Retinal pigment epithelial cell (primary cell): ENCODE measurements around the gene OR52E5.

Experiments
- DNase-seq: peaks from one replicate; pipeline ENCODE4 v3.0.0-alpha.2; 2010; ENCODE audit warnings: low read depth
- H3K4me3 ChIP-seq: 2 replicates; pipeline ENCODE4 v1.5.1; 2011; ENCODE audit warnings: mild to moderate bottlenecking, low read length, control low read depth, moderate library complexity
- TF ChIP-seq, protein P1 (sequence below): conservative IDR thresholded peaks from 2 replicates; pipeline ENCODE4 v1.5.1; 2011; ENCODE audit warnings: low read depth, low read length, control low read depth, inconsistent platforms

The OR52E5 gene

DNA sequence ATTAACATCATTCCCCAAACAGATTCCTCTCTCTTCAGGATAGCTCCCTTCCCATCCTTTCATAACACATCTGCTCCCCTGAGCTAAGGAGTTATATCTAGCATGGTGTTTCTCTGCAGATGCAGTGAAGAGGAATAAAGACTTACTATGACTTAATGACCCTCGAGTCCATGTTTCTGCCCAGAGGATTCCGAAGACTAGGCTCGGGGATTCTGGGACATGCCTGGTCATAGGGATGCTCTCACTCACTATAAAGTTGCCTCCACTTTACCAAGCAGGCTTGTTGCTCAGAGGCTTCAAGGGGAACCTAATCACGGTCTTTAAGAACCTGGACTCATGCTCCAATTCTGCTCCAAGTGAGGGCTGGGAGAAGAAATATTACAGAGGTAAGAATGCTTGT lies 12.7 kb upstream of the OR52E5 start, which contains the start of gene OR52E4:
Gene OR52E4 (plus strand): TSS at position 301 of the 400 bp plus-strand sequence. CDS start 3,664 bp downstream, outside the sequence.
- TF ChIP-seq, protein P1, sequence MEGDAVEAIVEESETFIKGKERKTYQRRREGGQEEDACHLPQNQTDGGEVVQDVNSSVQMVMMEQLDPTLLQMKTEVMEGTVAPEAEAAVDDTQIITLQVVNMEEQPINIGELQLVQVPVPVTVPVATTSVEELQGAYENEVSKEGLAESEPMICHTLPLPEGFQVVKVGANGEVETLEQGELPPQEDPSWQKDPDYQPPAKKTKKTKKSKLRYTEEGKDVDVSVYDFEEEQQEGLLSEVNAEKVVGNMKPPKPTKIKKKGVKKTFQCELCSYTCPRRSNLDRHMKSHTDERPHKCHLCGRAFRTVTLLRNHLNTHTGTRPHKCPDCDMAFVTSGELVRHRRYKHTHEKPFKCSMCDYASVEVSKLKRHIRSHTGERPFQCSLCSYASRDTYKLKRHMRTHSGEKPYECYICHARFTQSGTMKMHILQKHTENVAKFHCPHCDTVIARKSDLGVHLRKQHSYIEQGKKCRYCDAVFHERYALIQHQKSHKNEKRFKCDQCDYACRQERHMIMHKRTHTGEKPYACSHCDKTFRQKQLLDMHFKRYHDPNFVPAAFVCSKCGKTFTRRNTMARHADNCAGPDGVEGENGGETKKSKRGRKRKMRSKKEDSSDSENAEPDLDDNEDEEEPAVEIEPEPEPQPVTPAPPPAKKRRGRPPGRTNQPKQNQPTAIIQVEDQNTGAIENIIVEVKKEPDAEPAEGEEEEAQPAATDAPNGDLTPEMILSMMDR = no peak
- DNase-seq = no peak

DNA sequence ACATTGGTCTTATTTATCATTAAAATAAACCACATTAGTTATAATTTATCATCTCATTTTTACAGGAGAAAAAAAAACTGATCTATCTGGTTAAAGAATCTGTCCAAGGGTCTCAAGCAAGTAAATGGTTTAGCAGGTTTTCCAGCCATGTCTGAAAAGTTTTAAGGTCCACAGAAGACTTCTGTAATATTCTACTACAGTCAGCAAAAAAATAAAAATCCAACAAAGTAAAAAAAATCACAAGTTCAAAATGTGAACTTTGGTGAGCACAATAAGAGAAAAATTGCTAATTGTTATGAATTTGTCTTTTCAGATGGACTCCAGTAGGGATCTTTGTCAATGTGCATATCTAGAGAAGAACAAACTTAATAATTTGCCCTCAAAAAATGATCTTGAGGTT lies 11.3 kb upstream of the OR52E5 start:
- DNase-seq = no peak
- TF ChIP-seq, protein P1 = no peak
- H3K4me3 ChIP-seq = no peak overlapping the region

More for the DNA sequence above, 12.7 kb upstream of the OR52E5 start, which contains the start of gene OR52E4:
- H3K4me3 ChIP-seq = no peak within 1 kb of the TSS

DNA sequence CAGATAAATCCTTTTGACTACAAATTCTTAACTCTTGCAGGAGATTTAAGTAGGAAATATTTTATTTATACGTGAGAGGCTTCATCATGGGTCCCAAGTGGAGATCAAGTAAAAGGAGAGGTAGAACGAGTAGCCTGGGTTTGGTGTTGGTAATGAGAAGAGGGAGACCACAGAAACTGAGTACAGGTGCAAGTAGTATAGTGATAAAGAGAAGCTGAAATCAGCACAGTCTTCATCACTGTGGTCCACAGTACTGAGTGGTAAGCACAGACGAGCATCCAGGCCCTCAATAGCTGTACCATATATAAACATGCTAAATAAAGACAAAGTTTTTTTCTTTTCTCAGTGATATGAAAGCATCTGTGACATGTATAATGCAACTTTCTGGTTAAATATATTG lies 5.8 kb upstream of the OR52E5 start:
- TF ChIP-seq, protein P1 = no peak
- no peak overlapping the region for H3K4me3 ChIP-seq
- no peak for DNase-seq

DNA sequence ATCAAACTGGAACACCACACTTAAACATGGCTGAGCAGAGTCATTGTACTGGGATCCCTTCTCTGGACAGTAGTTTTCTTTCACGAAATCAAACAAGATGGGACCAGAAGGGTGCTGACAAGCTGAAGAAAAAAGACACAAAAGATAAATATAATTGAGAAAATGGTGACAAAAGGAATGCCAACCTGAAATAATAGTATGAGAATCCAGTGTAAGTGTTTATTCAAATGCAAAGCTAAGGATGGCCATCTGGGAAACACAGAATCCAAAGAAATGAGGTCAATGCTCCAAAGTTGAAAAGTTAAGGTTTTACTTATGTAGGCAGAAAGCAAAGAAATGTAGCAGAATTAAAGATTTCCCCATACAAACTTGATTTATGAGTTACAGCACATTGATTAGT lies 5.3 kb upstream of the OR52E5 start:
- DNase-seq = no peak
- no peak overlapping the region for H3K4me3 ChIP-seq
- TF ChIP-seq, protein P1 = no peak

DNA sequence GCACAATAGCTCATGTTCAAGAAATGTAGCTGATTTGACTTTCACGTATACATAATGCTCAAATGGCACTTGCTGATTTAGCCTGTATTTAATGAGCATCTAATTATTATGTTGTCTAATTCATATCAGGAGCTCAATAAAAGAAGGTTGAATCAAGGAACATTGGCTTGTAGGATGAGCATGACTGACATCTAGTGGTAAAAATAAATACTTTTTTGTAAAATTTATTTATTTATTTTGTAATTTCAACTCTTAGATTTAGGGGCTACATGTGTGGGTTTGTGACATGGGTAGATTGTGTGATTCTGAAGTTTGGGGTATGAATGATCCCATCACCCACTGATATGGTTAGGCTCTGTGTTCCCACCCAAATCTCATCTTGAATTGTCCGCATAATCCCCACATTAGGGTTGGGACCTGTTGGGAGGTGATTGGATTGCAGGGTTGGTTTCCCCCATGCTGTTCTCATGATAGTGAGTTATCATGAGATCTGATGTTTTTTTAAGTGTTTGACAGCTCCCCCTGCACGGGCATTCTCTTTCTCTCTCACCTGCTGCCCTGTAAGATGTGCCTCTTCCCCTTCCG lies 1.7 kb upstream of the OR52E5 start:
- no peak overlapping the region for H3K4me3 ChIP-seq
- TF ChIP-seq, protein P1 = peak; percentile 47
- no peak for DNase-seq

DNA sequence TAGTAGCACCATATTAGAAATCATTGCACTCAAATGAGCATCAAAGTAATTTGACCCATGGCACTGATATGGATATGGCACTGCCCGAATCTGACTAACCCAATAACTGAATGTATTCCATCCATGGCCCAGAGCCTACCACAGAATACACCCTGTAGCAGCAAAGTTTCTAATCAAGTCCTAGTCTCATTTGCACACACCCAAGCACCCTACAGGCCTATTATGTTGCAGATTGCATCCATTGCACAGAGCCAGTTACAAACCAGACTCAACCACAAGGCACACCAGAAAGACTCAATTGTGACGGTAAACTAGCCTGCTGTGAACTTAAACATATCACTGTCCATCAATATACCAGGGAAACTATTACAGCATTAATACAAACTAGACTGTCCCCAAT lies 6.5 kb downstream of the OR52E5 start:
- H3K4me3 ChIP-seq = no peak overlapping the region
- TF ChIP-seq, protein P1 = no peak
- DNase-seq = no peak

DNA sequence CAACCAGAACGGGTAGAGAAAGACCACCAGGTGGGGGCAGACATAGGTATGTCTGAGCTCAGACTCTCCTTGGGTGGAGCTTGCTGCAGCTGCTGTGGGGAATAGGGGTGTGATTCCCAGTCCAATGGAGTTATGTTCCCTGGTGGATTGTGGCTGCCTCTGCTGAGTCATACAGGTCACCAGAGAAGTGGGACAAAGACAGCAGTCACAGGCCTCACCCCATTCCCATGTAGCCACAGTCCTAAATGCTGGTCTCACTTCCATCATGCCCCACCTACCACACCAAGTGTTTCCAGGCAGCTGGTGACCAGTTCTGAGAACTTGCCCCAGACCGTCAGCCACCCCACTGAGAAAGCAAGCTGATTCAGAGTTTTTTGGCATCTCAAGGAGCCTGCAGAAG lies 17.5 kb downstream of the OR52E5 start:
- DNase-seq = no peak
- H3K4me3 ChIP-seq = no peak overlapping the region

More for the DNA sequence above, 17.5 kb downstream of the OR52E5 start:
- TF ChIP-seq, protein P1 = no peak
